ENCODE measurements around the gene CPT1C.
A peak's percentile ranks its signal among the peaks of the same experiment; 100 is the strongest.

The CPT1C gene

GRCh38 chr19:49741210-49741844, 50.4 kb downstream of the CPT1C start:
- Mint-ChIP-seq H3K9me3 (peaks cover 9% of the 10 kb centered on the region), H3K4me3 (no peak overlapping the region), H3K27ac (peak overlapping the region; percentile 96), H3K36me3 (ENCODE audit: low read depth) (no peaks in the 10 kb centered on the region), H3K27me3 (ENCODE audit: low read depth, poor library complexity) (no peaks in the 10 kb centered on the region), H3K4me1 (peaks cover 15% of the 10 kb centered on the region)
- DNase-seq: no peak
- no peak for TF ChIP-seq CTCF (IDR thresholded peaks at IDR 0.05)

- TF ChIP-seq CTCF (IDR thresholded peaks at IDR 0.05): no peak
- Mint-ChIP-seq H3K36me3 (ENCODE audit: low read depth) (no peaks in the 10 kb centered on the region), H3K4me3 (no peak overlapping the region), H3K27me3 (ENCODE audit: low read depth, poor library complexity) (peaks cover 10% of the 10 kb centered on the region), H3K4me1 (peaks cover 15% of the 10 kb centered on the region), H3K27ac (no peak overlapping the region), H3K9me3 (peaks cover 19% of the 10 kb centered on the region)
- no peak for DNase-seq
Observed at GRCh38 chr19:49744946-49745381, 54.0 kb downstream of the CPT1C start.

GRCh38 chr19:49746206-49746958, 55.5 kb downstream of the CPT1C start:
- no peaks in the 10 kb centered on the region for H3K36me3 Mint-ChIP-seq (ENCODE audit: low read depth)
- H3K4me1 Mint-ChIP-seq: peaks cover 6% of the 10 kb centered on the region
- H3K27me3 Mint-ChIP-seq (ENCODE audit: low read depth, poor library complexity): peaks cover 10% of the 10 kb centered on the region
- TF ChIP-seq CTCF (IDR thresholded peaks at IDR 0.05): no peak
- DNase-seq: peak; percentile 43
- peaks cover 27% of the 10 kb centered on the region for H3K9me3 Mint-ChIP-seq
- H3K27ac Mint-ChIP-seq: no peak overlapping the region
- no peak overlapping the region for H3K4me3 Mint-ChIP-seq

GRCh38 chr19:49749055-49749716, 58.3 kb downstream of the CPT1C start:
- DNase-seq: no peak
- H3K4me1 Mint-ChIP-seq: no peaks in the 10 kb centered on the region
- peaks cover 42% of the 10 kb centered on the region for H3K9me3 Mint-ChIP-seq
- H3K36me3 Mint-ChIP-seq (ENCODE audit: low read depth): no peaks in the 10 kb centered on the region
- TF ChIP-seq CTCF (IDR thresholded peaks at IDR 0.05): no peak
- no peak overlapping the region for H3K4me3 Mint-ChIP-seq
- no peak overlapping the region for H3K27ac Mint-ChIP-seq
- peaks cover 13% of the 10 kb centered on the region for H3K27me3 Mint-ChIP-seq (ENCODE audit: low read depth, poor library complexity)

GRCh38 chr19:49749771-49750170, 58.9 kb downstream of the CPT1C start:
- no peak for DNase-seq
- peaks cover 46% of the 10 kb centered on the region for H3K9me3 Mint-ChIP-seq
- H3K4me3 Mint-ChIP-seq: no peak overlapping the region
- no peak for TF ChIP-seq CTCF (IDR thresholded peaks at IDR 0.05)
- peaks cover 13% of the 10 kb centered on the region for H3K27me3 Mint-ChIP-seq (ENCODE audit: low read depth, poor library complexity)
- H3K36me3 Mint-ChIP-seq (ENCODE audit: low read depth): no peaks in the 10 kb centered on the region
- no peak overlapping the region for H3K27ac Mint-ChIP-seq
- no peaks in the 10 kb centered on the region for H3K4me1 Mint-ChIP-seq
